ENCODE measurements around the gene DOLPP1. TPM values are rescaled to one million over a fixed set of nuclear protein-coding genes. Genes with fewer than 3 reads are reported as not detected.

The DOLPP1 gene
- total and polyA plus RNA-seq, 2 of the 8 experiments (the other 6 are each of a cell fraction or from before 2014, with no cell fraction given) = 36.0 to 45.3 TPM

DNA sequence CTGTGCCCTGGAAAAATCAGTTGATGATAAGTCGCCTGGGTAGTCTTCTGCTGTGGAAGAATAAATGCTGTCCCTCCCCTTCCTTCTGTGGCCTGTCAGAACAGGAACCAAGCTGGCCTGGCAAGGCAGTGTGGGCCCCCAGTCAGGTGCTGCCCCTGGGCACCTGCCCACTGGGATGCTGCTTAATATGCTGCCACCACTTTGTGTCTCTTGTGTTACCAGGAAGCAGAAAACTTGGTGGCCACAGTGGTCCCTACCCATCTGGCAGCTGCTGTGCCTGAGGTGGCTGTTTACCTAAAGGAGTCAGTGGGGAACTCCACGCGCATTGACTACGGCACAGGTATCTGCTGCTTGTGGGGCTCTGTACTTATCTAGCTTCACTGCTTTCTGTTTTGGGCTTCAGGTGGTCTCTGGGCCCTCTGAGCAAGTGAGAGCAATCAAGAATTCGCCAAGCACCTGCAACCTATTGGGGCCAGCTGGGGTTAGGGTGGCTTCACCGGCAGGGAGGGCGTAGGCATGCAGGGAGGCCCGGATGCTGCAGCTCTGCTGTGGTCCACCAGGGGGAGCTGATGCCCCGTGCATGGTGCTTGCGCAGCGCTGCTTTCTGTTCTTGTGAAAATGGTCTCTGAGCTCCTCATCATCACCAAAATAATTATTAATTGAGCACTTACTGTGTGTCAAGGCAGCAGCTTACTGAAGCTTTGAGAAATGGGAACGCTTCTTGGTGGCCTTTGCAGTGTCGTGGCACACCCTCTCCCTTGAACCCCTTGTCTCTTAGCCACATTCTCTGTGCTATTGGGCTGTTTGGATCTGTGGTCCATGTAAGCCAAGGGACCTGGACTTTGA, 50.6 kb downstream of the DOLPP1 start:
- H3K36me3 ChIP-seq (ENCODE audit: control insufficient read depth in 2 of 4, insufficient read depth in 4 of 4, low read length in 3 of 4) = peaks cover 9 to 27% (median 14%) of the 10 kb centered on the region in 4 experiments
- ChIA-PET POLR2A (ENCODE audit: partially characterized antibody) (interaction anchor here (0.8 to 4.1 kb wide), 8 partner anchors 8 to 351 kb away, joined by 3 to 21 read pairs (median 4); partner anchors contain the start of gene IER5L), CTCF (ENCODE audit: partially characterized antibody) (interaction anchor here (0.5 to 36.8 kb wide), 71 partner anchors 8 to 1036 kb away, joined by 3 to 831 read pairs (median 3); partner anchors contain the start of genes C9orf50, CRAT, IER5L and NTMT1)
- no peak overlapping the region for H2BK120ac ChIP-seq (replicated peaks; ENCODE audit: low read depth, low read length)
- no peak overlapping the region for H3K4ac ChIP-seq (replicated peaks; ENCODE audit: insufficient read length, low read depth, low read length)
- no peak overlapping the region for H3K56ac ChIP-seq (replicated peaks; ENCODE audit: insufficient read length, low read depth, low read length)
- no peaks in the 10 kb centered on the region for H3K23me2 ChIP-seq (ENCODE audit: low read depth, low read length)
- H3K27me3 ChIP-seq (replicated peaks in 1 of 4; ENCODE audit: control insufficient read depth in 3 of 4, extremely low read depth in 1 of 4, insufficient read depth in 3 of 4, low read length in 3 of 4) = no peaks in the 10 kb centered on the region
- peaks cover 0 to 7% of the 10 kb centered on the region in 2 experiments; a peak in 1 of 4 replicates for H3K79me2 ChIP-seq (ENCODE audit: control insufficient read depth in 1 of 2, insufficient read depth in 2 of 2, low read length in 2 of 2)
- no peak overlapping the region for H2BK12ac ChIP-seq (ENCODE audit: low read depth, low read length)
- no peak overlapping the region; a peak in 1 of 7 replicates for H3K9ac ChIP-seq (replicated peaks in 1 of 4; ENCODE audit: extremely low read depth in 1 of 4, low read depth in 3 of 4, low read length in 3 of 4)
- FAIRE-seq = no peak
- H3K4me2 ChIP-seq (ENCODE audit: insufficient read depth in 1 of 2, low read depth in 2 of 2, low read length in 2 of 2) = no peak overlapping the region
- H4K8ac ChIP-seq (ENCODE audit: extremely low read depth, insufficient read depth, low read length) = no peak overlapping the region
- no peak overlapping the region for H3K4me3 ChIP-seq (ENCODE audit: extremely low read depth in 1 of 4, insufficient read depth in 2 of 4, low read depth in 3 of 4, low read length in 4 of 4)
- 0 out of 2 replicates have a peak overlapping the region, but pooled peaks have one; percentile 1 for H2BK5ac ChIP-seq (ENCODE audit: low read depth, low read length)
- H4K5ac ChIP-seq (ENCODE audit: insufficient read length, low read depth, low read length) = no peak overlapping the region
- no peak overlapping the region for H3K27ac ChIP-seq (ENCODE audit: low read depth, low read length)
- H3K4me1 ChIP-seq (replicated peaks in 1 of 4; ENCODE audit: control insufficient read depth in 3 of 4, insufficient read depth in 4 of 4, low read length in 3 of 4) = peaks cover 9 to 18% (median 11%) of the 10 kb centered on the region in 4 experiments; a peak in 6 of 7 replicates
- no peak overlapping the region for H3K18ac ChIP-seq (ENCODE audit: extremely low read depth, low read length)
- DNase-seq (ENCODE audit: low read depth in 1 of 2, low spot score in 2 of 2) = peak in 1 of 2 experiments; percentile 97
- H2AK5ac ChIP-seq (ENCODE audit: low read depth, low read length) = no peak overlapping the region
- WGBS, 2 experiments (ENCODE audit: extremely low coverage in 1 of 2, insufficient coverage in 1 of 2, insufficient read length in 1 of 2, insufficient replicate concordance in 2 of 2, low coverage in 1 of 2, low lambda C conversion rate in 2 of 2, missing lambda C conversion rate in 1 of 2) = 45% methylated on average over 13 of the region's 13 CpGs; no CpG with 5 or more reads in 1 of the 2 experiments
- no peak overlapping the region for H3K14ac ChIP-seq (ENCODE audit: insufficient read length)
- H2BK20ac ChIP-seq (ENCODE audit: low read length) = no peak overlapping the region
- H3K23ac ChIP-seq (ENCODE audit: insufficient read length) = no peak overlapping the region
- peaks cover 4% of the 10 kb centered on the region for H3K79me1 ChIP-seq (ENCODE audit: low read depth, low read length)
- no peak overlapping the region for H2BK15ac ChIP-seq (ENCODE audit: low read length)
- H3K9me3 ChIP-seq (ENCODE audit: insufficient read depth in 2 of 2, low read depth in 1 of 2, low read length in 1 of 2) = no peaks in the 10 kb centered on the region
- no peak overlapping the region for H4K91ac ChIP-seq (replicated peaks; ENCODE audit: insufficient read length, low read length)
- H2AFZ ChIP-seq (ENCODE audit: low read length) = no peak overlapping the region
- peaks cover 2 to 6% of the 10 kb centered on the region in 2 experiments for H4K20me1 ChIP-seq (replicated peaks in 1 of 2; ENCODE audit: control insufficient read depth in 1 of 2, insufficient read depth in 2 of 2, low read length in 2 of 2)
- TF ChIP-seq CREB1 (IDR thresholded peaks at IDR 0.05) = peak; percentile 55; the same call in 1 of the 2 replicates

Data from H1 (cell line).